Erythroblast (primary cell): ENCODE data around the gene ZMYND11.
A peak's percentile ranks its signal among the peaks of the same experiment; 100 is the strongest.

Source experiments
- DNase-seq, 2 experiments: peaks; one replicate each; lab custom pipeline; 2025; lab: John Stamatoyannopoulos, UW
- GATA1 ChIP-seq: IDR thresholded peaks from 2 replicates; pipeline ENCODE4 v1.6.1; 2011; ENCODE audit warnings: low read depth, mild to moderate bottlenecking, control low read depth, low read length, moderate library complexity
- POLR2A ChIP-seq: IDR thresholded peaks from 2 replicates; pipeline ENCODE4 v1.6.1; 2011; ENCODE audit warnings: mild to moderate bottlenecking, low read length

The ZMYND11 gene

GRCh38 chr10:104862-105565 is 30.2 kb upstream of the ZMYND11 start:
- no peak for DNase-seq
- TF ChIP-seq GATA1 (no peak), POLR2A (no peak)

GRCh38 chr10:105806-106205 is 29.4 kb upstream of the ZMYND11 start:
- DNase-seq: no peak
- no peak for TF ChIP-seq POLR2A
- no peak for TF ChIP-seq GATA1

- TF ChIP-seq POLR2A: no peak
- no peak for TF ChIP-seq GATA1
Measured at GRCh38 chr10:106740-107139, 28.5 kb upstream of the ZMYND11 start.

GRCh38 chr10:112246-112645 is 23.0 kb upstream of the ZMYND11 start:
- no peak for DNase-seq
- TF ChIP-seq POLR2A (no peak), GATA1 (no peak)

More at GRCh38 chr10:106740-107139, 28.5 kb upstream of the ZMYND11 start:
- no peak for DNase-seq

- TF ChIP-seq POLR2A (no peak), GATA1 (no peak)
- DNase-seq: no peak
Measured at GRCh38 chr10:124874-125273, 10.4 kb upstream of the ZMYND11 start.

- no peak for TF ChIP-seq GATA1
- no peak for DNase-seq
Measured at GRCh38 chr10:127612-128432, 7.4 kb upstream of the ZMYND11 start.

GRCh38 chr10:129810-130209 is 5.4 kb upstream of the ZMYND11 start:
- TF ChIP-seq POLR2A (no peak), GATA1 (no peak)
- DNase-seq: no peak

- no peak for DNase-seq
- no peak for TF ChIP-seq POLR2A
- TF ChIP-seq GATA1: no peak
Measured at GRCh38 chr10:132946-133898, 2.0 kb upstream of the ZMYND11 start.

GRCh38 chr10:134247-135131 is 766 bp upstream of the ZMYND11 start:
- TF ChIP-seq POLR2A: peak; percentile 7
- no peak for TF ChIP-seq GATA1
- peak; percentile 67 to 82 for DNase-seq

GRCh38 chr10:135601-136464 is 578 bp downstream of the ZMYND11 start:
- TF ChIP-seq POLR2A: peak; percentile 42
- TF ChIP-seq GATA1: no peak
- peak; percentile 76 to 87 for DNase-seq

GRCh38 chr10:136465-136762 is 1.2 kb downstream of the ZMYND11 start:
- TF ChIP-seq POLR2A (no peak), GATA1 (no peak)
- DNase-seq: no peak

GRCh38 chr10:137031-137430 is 1.8 kb downstream of the ZMYND11 start:
- peak; percentile 54 to 55 for DNase-seq
- TF ChIP-seq GATA1 (no peak), POLR2A (no peak)

- no peak for DNase-seq
- no peak for TF ChIP-seq POLR2A
- no peak for TF ChIP-seq GATA1
Measured at GRCh38 chr10:137606-138005, 2.4 kb downstream of the ZMYND11 start.
